GM21528 (cell line): Measurements from ENCODE around the gene KNCN.

Experiments
- ATAC-seq: cut with Tn5 transposase; IDR thresholded peaks from one replicate; pipeline ENCODE4 v1.9.1; 2021; ENCODE audit warnings: mild to moderate bottlenecking, moderate library complexity; ENCODE audit not compliant: unreplicated experiment, low FRiP score

The KNCN gene

DNA sequence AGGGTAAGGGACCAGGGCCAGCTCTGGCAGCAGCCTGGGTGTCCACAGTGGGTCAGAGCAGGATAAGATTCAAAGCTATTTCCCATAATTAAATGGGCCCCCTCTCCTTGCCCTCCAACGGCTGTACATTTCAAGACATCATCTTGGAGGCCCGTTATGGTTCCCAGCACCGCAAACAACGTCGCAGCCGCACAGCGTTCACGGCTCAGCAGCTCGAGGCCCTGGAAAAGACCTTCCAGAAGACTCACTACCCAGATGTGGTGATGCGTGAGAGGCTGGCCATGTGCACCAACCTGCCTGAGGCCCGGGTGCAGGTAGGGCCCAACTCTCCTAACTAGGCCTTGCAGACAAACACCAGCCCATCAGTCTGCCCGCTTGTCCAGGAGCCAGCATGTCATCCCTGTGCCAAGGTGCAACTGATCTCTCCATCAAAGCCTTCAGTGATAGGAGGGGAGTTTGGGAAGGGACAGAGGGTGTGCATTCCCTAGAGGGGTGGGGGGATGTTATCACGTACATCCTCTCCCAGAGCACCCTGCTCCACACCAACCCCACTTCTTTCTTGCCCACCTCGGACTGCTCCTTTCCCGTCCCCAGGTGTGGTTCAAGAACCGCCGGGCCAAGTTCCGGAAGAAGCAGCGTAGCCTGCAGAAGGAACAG is 41.0 kb downstream of the KNCN start:
- no peak for ATAC-seq

DNA sequence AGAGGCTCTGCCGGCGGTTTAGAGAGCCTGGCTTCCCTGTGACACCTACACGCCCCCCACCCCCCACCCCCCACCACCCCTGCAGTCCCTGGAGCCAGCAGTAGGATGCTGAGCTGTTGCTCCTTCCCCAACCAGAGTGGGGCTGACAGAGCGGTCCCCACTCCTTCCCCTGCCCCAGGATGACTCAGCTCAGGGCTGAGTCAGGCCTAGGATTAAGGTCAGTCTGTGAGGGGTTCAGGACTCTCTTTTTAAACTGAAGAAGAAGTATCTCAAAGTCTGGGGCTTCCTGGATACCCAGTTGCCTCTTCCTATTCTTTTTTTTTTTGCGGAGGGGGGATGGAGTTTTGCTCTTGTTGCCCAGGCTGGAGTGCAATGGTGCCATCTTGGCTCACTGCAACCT is 42.7 kb downstream of the KNCN start:
- no peak for ATAC-seq

DNA sequence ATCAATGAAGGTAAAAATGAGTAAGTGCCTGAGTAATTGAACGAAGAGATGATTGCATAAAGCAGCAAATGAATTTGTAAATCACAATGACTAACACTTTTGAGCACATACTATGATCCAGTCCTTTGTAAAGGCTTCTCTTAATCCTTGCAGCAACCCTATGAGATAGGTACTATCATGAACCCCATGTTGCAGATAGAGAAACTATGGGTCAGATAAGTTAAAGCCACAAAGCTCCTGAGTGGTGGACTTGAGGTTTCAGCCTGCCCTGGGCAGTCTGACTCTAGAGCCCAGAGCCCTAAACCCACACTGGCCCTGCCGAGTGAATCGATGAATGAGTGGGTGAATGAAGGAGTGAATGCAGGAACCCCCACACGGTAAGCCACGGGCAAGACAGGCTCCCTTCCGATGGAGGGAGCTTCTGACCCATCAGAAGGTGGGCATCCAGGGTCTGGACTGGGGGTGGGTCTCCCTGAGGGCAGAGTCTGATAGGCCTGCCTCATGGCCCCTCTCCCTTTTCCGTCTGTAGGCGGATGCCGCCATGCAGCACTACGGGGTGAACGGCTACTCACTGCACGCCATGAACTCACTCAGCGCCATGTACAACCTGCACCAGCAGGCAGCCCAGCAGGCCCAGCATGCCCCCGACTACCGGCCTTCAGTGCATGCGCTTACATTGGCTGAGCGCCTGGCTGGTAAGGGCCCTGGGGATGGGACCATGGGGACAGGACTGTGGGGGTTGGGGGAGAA is 44.8 kb downstream of the KNCN start:
- ATAC-seq, result no peak

DNA sequence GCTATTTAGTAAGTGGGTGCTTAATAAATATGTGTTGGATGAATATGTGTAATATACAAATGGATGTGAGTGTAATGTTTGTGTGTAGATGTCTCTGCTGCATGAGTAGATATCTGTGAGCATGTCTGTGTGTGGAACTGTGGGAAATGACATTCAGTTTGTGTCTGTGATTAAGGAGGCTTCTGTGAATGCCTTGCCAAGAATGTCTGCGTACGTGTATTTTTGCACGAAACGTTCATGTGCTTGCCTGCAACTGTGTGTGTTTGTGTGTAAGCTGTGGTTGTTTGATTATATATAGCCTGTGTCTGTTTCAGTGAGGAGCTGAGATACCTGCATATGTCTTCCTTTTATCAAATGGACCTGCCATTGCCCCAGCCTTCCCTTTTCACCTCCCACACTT is 48.0 kb downstream of the KNCN start:
- no peak for ATAC-seq

DNA sequence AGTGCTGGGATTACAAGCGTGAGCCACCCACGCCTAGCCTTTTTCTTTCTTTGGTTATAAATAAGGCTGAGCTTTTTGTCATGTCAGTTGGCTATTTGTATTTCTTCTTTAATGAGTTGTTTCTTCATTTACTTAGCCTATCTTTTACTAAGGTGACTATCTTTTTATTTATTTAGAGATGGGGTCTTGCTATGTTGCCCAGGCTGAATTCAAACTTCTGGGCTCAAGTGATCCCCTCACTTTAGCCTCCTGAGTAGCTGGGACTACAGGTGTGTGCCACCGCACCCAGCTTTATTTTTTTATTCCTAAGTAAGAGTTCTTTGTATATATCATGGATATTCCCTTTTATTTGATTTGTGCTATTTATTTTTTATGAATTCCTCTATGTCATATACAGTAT is 49.9 kb downstream of the KNCN start:
- ATAC-seq, result no peak

DNA sequence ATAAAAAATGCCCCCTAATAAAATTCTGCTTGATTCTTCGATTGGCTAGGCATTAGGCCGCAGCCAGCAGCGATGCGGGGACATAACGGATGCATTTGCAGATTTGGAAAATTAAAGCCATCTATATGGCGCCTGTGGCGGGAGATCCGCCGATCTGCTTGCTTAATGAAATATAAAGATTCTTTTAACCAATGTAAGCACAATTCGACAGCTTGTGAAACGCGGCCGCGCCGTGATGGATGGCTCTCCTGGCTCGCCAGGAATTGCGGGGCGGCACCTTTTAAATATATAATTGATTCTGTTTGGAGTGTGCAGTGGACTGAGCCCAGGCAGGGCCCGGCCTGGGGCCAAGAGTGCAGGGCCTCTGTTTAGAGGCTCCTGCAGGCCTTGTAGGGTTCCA is 53.8 kb downstream of the KNCN start:
- ATAC-seq, result no peak

DNA sequence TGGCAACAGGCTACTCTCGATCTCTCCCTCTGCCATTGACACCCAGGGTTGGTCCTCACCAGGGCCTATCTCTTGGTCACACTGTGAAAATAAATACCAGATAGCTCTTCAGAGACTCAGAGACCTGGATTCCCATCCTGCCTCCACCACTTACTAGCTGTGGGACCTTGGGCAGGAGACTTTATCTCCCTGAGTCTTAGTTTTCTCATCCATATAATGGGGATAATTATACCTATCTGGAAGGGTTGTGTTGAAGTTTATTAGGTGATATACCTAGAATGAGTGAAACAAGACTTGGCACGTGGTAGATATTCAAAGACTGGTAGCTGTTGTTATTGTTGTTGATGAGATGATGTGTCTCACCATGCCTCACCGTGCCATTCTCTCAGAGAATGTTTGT is 54.4 kb downstream of the KNCN start:
- no peak for ATAC-seq

DNA sequence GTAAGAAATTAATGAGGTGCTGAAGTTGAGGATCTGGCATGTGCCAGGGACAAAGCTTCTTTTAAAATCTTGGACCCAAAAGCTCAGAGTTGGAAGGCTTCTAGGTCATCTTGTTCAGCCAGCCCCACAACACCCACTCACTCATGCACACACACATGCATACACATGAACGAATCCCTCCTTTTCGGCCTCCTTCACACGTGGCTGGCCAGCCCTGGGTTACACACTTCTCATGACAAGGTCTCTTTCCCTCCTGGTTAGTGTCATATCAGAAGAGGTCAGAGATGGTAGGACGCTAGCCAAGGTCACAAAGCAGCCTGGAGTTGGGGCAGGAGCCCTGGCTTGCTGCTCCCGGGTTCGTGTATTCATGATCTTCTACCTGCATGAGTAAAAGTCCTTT is 54.9 kb downstream of the KNCN start:
- no peak for ATAC-seq

DNA sequence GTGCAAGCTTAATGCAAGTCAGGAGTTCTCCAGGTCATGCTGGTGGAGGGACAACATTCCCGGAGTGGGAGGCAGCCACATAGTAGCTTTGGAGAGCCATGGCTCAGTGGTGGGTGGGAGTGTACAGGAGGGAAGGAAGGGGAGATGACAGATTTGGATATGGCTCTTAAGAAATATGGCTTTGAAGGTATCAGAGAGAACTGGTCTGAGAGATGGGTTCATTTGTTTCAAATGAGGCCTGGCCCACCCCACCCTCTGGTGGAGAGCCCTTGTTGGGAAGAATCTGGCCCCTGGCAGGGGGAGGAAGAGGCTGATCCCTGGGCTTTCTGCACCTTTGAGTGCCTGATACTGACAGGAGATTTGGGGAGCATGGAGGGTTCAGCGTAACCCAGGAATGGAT is 55.7 kb downstream of the KNCN start:
- ATAC-seq, result no peak
